Fibroblast of skin of scalp (primary cell): Measurements from ENCODE around the gene MACROD2.

Experiments
- DNase-seq: peaks from one replicate; pipeline ENCODE4 v3.0.0-alpha.2; 2013

The MACROD2 gene

GRCh38 chr20:16097788-16098187 lies 2102.5 kb downstream of the MACROD2 start:
- DNase-seq, result no peak

- no peak for DNase-seq
Measured at GRCh38 chr20:16098890-16099639, 2103.7 kb downstream of the MACROD2 start.

- DNase-seq, result no peak
Measured at GRCh38 chr20:16100111-16100510, 2104.8 kb downstream of the MACROD2 start.

- no peak for DNase-seq
Measured at GRCh38 chr20:16100767-16101166, 2105.5 kb downstream of the MACROD2 start.
